ENCODE data around the gene CABP5.

DNA sequence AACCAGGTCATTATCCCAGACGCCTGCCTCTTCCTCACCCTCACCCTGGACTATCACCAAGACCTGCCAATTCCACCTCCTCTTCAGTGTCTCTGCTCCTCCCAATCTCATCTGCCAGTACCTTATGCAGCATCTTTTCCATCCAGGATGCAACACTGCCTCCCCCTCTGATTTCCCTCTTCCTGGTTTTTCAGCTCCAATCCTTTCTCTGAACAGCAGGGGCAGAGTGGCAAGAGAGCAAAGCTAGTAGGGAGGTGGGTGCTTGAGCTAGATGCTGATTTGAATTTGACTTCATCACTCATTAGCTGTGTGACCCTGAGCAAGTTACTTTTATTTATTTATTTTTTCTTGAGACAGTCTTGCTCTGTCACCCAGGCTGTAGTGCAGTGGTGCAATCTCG lies 25.6 kb upstream of the CABP5 start:
- TF ChIP-seq, protein P1, sequence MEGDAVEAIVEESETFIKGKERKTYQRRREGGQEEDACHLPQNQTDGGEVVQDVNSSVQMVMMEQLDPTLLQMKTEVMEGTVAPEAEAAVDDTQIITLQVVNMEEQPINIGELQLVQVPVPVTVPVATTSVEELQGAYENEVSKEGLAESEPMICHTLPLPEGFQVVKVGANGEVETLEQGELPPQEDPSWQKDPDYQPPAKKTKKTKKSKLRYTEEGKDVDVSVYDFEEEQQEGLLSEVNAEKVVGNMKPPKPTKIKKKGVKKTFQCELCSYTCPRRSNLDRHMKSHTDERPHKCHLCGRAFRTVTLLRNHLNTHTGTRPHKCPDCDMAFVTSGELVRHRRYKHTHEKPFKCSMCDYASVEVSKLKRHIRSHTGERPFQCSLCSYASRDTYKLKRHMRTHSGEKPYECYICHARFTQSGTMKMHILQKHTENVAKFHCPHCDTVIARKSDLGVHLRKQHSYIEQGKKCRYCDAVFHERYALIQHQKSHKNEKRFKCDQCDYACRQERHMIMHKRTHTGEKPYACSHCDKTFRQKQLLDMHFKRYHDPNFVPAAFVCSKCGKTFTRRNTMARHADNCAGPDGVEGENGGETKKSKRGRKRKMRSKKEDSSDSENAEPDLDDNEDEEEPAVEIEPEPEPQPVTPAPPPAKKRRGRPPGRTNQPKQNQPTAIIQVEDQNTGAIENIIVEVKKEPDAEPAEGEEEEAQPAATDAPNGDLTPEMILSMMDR (IDR thresholded peaks at IDR 0.05) = no peak
- no peak for TF ChIP-seq POLR2A (IDR thresholded peaks at IDR 0.05)
